Measurements from ENCODE around the gene TH. TPM values are rescaled to one million over a fixed set of nuclear protein-coding genes. Genes with fewer than 3 reads are reported as not detected.

The TH gene
- 1 to 10 TPM in 1 of 4 donors, under 1 TPM in 1, not detected in 2; 0.34 to 1.0 TPM for total RNA-seq

- Histone ChIP-seq H3K36me3 (no peaks in the 10 kb centered on the region), H3K27ac (no peak within 1 kb of the TSS), H3K4me1 (peaks cover 11% of the 10 kb centered on the region), H3K27me3 (peaks cover 58% of the 10 kb centered on the region), H3K4me3 (no peak within 1 kb of the TSS), H3K9me3 (no peaks in the 10 kb centered on the region)
- no peak for TF ChIP-seq POLR2A (IDR thresholded peaks at IDR 0.05)
- TF ChIP-seq CTCF (IDR thresholded peaks at IDR 0.05): no peak
- no peak for TF ChIP-seq EP300 (IDR thresholded peaks at IDR 0.05)
- TF ChIP-seq POLR2AphosphoS5 (IDR thresholded peaks at IDR 0.05): no peak
- WGBS: no CpG with 5 or more reads among the region's 17 CpGs
- DNase-seq (ENCODE audit: low spot score in 2 of 2): no peak
Observed at GRCh38 chr11:2171591-2172003, at the start of gene TH. Gene TH (minus strand): TSS chr11:2171815. CDS start chr11:2171786, 29 bp downstream.

DNA sequence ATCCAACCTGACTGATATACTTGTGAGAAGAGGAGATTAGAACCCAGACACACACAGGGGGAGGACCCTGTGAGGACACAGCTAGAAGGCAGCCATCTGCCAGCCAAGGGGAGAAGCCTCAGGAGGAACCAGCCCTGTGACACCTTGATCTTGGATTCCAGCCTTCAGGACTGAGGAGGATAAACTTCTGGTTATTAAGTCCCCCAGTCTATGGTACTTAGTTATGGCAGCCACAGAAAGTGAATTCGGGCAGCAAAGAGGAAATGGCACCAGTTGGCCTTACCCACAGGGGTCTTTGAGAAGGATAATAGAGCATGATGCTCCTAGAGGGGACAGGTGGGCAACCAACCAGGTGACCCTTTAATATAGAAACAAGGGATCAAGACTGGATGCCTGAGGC is 49.4 kb upstream of the TH start:
- Histone ChIP-seq H3K36me3 (no peaks in the 10 kb centered on the region), H3K27ac (no peak overlapping the region), H3K27me3 (peaks cover 10% of the 10 kb centered on the region), H3K4me3 (no peak overlapping the region), H3K9me3 (no peaks in the 10 kb centered on the region), H3K4me1 (peaks cover 15% of the 10 kb centered on the region)
- 100% methylated on average over 1 of the region's 1 CpG for WGBS
- DNase-seq (ENCODE audit: low spot score in 2 of 2): no peak
- TF ChIP-seq POLR2AphosphoS5 (IDR thresholded peaks at IDR 0.05): no peak
- no peak for TF ChIP-seq CTCF (IDR thresholded peaks at IDR 0.05)
- TF ChIP-seq EP300 (IDR thresholded peaks at IDR 0.05): no peak
- no peak for TF ChIP-seq POLR2A (IDR thresholded peaks at IDR 0.05)

GRCh38 chr11:2220173-2220771 is 48.7 kb upstream of the TH start:
- peaks cover 15% of the 10 kb centered on the region for H3K4me1 ChIP-seq
- WGBS: 88% methylated on average over 3 of the region's 3 CpGs
- H3K36me3 ChIP-seq: no peaks in the 10 kb centered on the region
- no peak for TF ChIP-seq POLR2AphosphoS5 (IDR thresholded peaks at IDR 0.05)
- no peak for TF ChIP-seq CTCF (IDR thresholded peaks at IDR 0.05)
- TF ChIP-seq EP300 (IDR thresholded peaks at IDR 0.05): no peak
- H3K9me3 ChIP-seq: no peaks in the 10 kb centered on the region
- peaks cover 10% of the 10 kb centered on the region for H3K27me3 ChIP-seq
- H3K4me3 ChIP-seq: no peak overlapping the region
- no peak overlapping the region for H3K27ac ChIP-seq
- no peak for DNase-seq (ENCODE audit: low spot score in 2 of 2)

DNA sequence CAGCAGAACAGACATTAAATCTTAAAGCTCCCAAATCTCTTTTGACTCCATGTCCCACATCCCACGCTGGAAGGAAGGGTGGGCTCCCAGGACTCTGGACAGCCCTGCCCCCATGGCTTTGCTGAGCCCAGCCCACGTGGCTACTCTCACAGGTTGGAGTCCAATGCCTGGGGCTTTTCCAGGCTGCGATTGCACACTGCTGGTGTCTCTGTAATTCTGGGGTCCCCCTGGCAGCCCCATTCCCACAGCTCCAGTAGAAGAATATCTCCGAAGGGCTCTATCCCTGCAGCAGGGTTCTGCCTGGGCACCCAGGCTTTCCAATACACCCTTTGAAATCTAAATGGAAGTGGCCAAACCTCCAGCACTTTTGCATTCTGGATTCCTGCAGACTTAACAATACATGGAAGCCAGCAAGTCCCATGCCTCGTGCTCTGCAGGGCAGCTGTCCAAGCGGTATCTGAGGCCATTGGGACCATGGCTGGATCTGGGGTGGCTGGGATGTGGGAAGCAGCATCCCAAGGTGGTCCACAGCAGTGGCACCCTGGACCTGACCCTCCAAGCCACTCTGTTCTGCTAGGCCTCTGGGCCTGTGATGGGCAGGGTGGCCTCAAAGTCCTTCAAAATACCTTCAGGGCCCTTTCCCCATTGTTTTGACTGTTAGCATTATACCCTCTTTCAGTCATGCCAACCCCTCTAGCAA is 47.9 kb upstream of the TH start:
- TF ChIP-seq CTCF (IDR thresholded peaks at IDR 0.05): no peak
- no peaks in the 10 kb centered on the region for H3K9me3 ChIP-seq
- no peaks in the 10 kb centered on the region for H3K36me3 ChIP-seq
- WGBS: 77% methylated on average over 4 of the region's 6 CpGs
- peaks cover 15% of the 10 kb centered on the region for H3K4me1 ChIP-seq
- H3K4me3 ChIP-seq: no peak overlapping the region
- DNase-seq (ENCODE audit: low spot score in 2 of 2): no peak
- H3K27me3 ChIP-seq: peaks cover 12% of the 10 kb centered on the region
- no peak overlapping the region for H3K27ac ChIP-seq

DNA sequence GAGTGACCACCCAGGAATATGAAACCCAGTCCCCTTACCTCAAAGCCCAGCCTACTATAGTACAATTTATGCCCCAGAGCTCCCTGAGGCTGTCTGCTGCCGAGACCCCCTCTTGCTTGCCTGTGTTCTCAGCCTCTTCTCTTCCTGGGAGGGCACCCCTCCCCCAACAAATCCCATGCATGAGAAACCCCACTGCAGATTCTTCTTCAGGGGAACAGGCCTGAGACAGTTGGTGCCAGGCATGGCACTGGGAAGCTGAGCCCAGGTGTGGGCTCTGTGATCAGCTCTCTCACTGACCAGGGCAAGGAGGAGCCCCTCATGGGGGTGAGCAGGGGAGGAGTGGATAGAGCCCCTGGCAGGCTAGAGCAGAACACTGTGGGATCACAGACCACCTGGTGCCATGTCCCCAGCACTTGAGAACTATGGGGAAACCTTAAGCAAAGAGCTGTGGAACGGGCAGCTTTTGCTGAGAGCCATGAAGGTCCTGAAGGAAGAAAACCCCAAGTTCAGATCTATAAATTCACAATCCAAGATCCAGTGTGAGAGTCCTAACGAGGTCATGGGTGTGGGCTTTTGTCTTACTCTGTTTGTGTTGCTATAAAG is 46.5 kb upstream of the TH start:
- Histone ChIP-seq H3K36me3 (no peaks in the 10 kb centered on the region), H3K27ac (no peak overlapping the region), H3K9me3 (no peaks in the 10 kb centered on the region), H3K4me3 (no peak overlapping the region), H3K4me1 (peaks cover 15% of the 10 kb centered on the region), H3K27me3 (peaks cover 12% of the 10 kb centered on the region)
- DNase-seq (ENCODE audit: low spot score in 2 of 2): no peak
- no peak for TF ChIP-seq POLR2A (IDR thresholded peaks at IDR 0.05)
- TF ChIP-seq POLR2AphosphoS5 (IDR thresholded peaks at IDR 0.05): no peak
- TF ChIP-seq CTCF (IDR thresholded peaks at IDR 0.05): no peak
- whole genome bisulfite sequencing: 72% methylated on average over 3 of the region's 3 CpGs

All from suprapubic skin (tissue), 4 donors.